Frontal cortex (tissue), 4 donors: ENCODE results near the gene ZNF853. TPM values are rescaled to one million over a fixed set of nuclear protein-coding genes. Genes with fewer than 3 reads are reported as not detected.
A peak's percentile ranks its signal among the peaks of the same experiment; 100 is the strongest.
"Not testable (repeated sequence)": the region's sequence is repeated elsewhere in the genome, so short reads cannot be mapped to it uniquely, and the experiment has no call there.

ENCODE experiments used
- DNase-seq, 2 donors: peaks; one replicate each; pipeline ENCODE4 v3.0.0; 2012; ENCODE audit warnings: low spot score in 2 of 2
- FAIRE-seq: peaks from 2 replicates; lab custom pipeline; 2012; peaks lifted over from hg19 to GRCh38; lab: Jason Lieb, UNC
- total RNA-seq: library from RNA; depleted of rRNA; stranded (reverse); fragments of >200 nt; gene quantifications from one replicate; pipeline ENCODE4 v1.2.3, GENCODE V29; 2014
- donor health status: control.
- donor health status: control.
- donor health status: control.

ZNF853 gene
- 23.6 TPM for total RNA-seq

DNA sequence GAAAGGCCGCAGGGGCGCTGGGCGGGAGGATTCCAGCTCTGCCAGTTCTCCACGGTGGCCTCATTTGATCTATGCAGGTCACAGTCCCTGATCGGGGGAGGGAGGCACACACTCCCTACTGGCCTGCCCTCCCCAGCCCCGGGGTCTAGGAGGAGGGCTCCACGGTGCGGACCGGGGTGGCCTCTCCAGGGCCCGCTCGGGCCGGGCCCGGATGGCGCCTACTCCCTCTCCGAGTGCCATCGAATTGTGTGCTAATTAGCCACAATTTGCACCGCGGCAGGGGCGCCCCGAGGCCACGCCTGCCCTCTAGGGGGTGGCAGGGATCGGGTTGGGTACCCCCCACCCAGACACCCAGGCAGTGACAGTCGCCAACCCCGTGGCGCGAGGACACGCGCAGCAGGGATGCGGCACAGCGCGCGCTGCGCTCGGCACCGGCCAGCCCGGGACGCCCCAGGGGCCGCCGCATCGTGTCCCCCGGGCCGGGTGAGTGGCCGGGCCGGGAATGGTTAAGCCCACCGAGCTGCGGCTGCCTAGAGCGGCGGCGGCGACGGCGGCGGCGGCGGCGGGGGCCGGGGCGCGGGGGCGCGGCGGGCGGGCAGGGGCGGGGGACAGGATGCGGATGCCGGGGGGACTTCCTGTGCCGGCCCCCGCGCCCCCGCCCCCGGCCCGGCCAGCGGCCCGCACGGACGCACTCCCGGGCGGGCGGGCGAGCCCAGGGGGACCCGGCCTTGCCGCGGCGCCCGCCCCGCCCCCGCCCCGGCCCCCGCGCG is at the start of gene ZNF853:
ZNF853 (plus strand) TSS at position 658 of the 770 bp plus-strand sequence. CDS start 565 bp downstream, outside the sequence.
- no peak for FAIRE-seq
- DNase-seq, result peak; percentile 74 to 77

DNA sequence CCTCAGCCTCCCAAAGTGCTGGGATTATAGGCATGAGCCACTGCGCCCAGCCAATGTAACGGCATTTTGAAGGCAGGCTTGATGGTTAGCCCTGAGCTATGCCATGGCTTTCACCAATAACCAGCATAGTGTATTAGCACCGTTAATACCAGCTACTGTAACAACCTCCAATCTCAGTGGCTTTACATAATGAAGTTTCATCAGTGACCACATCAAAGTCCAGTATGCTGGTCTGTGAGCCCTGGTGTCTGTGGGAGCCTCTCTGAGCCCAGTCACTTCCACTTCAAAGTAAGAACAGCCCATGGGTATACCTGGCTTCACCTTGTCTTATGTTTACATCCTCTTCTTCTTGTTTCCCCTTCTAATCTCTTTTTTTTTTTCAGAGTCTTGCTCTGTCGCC is 49.8 kb upstream of the ZNF853 start:
- no peak for DNase-seq
- no peak for FAIRE-seq

DNA sequence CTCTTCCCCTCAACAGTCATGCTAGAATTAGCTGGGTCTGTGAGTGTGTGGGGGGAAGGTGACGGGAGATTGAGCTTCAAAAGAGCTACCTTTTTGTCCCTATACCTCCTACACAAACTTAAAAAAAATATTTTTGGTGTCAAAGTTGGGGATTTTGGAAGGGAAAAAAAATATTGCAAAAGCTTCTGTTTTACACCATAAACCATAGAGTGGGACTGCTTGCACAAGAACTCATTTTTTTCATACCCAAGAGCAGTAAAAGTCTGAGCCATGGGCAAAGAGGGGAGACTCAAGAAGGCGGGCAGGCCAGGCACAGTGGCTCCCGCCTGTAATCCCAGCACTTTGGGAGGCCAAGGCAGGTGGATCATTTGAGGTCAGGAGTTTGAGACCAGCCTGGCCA is 47.5 kb upstream of the ZNF853 start:
- FAIRE-seq, result no peak
- no peak for DNase-seq

DNA sequence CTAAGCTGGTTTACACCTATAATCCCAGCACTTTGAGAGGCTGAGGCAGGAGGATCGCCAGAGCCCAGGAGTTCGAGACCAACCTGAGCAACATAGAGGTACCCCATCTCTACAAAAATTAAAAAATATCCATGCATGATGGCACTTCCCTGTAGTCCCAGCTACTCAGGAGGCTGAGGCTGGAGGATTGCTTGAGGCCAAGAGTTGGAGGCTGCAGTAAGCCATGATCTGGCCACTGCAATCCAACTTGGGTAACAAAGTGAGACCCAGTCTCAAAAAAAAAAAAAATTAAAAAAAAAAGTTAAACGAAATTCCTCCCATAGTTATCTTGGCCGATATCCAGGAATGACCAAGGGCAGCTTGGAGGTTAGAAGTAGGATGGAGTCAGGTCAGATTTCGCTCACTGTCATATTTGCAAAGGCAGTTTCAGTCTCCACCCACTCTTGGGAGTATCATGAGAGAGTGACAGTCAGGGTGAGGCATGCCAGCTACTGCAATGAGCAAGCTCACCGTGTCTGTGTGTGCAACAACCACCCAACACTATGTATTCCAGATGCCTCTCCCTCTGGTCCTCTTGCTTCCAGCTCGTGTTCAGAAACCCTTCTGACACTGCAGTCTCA is 44.1 kb upstream of the ZNF853 start:
- FAIRE-seq, result no peak

DNA sequence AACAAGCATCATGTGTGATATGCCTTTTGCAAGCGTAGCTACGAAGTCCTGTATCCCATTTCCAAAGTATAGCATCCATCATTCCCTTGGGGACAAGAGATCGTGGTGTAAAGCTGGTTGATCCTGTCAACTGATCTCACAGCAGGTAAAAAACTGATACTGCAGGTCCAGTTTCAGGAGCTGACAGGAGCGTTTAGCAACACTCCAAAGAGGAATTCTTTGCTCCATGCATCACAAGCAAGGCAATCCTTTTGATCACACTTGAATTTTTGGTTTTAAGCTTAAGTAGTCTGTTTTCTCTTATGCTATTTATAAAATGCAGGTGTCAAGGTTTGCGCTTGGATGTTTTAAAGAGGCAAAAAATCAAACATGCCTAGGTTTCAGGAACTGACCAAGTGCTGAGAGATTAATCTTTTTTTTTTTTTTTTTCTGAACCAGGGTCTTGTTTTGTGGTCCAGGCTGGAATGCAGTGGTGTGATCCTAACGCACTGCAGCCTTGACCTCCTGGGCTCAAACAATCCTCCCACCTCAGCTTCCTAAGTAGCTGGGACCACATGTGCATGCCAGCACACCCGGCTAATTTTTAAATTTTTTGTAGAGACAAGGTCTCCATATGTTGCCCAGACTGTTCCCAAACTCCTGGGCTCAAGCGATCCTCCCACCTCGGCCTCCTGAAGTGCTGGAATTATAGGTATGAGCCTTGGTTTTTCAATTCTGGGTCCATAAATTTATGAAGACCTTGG is 40.0 kb upstream of the ZNF853 start:
- no peak for DNase-seq
- no peak for FAIRE-seq

More for the DNA sequence above, 44.1 kb upstream of the ZNF853 start:
- DNase-seq, result no peak

DNA sequence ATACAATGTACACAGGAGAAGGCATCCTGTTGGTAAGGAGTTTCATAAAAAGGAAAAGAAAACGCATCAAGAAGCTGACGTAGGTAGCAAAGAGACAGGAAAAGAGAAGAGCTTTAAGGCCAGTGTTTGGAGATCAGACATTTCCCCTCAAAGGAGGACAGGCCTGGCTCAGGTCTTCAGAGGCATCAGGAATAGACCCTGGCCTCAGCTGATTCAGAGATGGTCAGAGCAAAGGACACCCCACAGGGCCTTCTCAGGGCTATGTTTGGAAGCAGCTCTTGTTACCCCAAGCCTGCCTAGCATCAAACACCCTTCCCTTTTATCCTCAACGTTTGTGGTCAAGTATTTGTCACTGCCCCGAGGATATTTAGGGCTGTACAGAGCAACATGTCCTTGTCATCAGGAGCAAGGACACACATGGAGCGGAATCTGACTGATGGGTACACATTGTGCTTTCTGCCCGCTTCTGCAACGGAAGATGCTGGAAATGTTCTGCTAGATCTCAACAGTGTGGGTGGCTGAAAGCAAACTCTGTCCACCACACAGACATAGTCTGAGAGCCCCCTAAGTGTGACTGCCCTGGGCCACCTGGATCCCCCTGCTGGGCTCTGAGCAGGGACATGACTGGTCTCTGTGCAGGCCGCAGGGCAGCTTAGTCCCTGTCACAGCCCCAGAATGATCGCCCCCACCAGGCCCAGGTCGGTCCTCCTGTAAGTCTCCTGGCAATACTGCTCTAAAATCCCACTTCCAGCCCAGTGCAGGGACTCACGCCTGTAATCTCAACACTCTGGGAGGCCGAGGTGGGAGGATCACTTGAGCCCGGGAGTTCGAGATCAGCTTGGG is 39.2 kb upstream of the ZNF853 start:
- FAIRE-seq, result no peak

DNA sequence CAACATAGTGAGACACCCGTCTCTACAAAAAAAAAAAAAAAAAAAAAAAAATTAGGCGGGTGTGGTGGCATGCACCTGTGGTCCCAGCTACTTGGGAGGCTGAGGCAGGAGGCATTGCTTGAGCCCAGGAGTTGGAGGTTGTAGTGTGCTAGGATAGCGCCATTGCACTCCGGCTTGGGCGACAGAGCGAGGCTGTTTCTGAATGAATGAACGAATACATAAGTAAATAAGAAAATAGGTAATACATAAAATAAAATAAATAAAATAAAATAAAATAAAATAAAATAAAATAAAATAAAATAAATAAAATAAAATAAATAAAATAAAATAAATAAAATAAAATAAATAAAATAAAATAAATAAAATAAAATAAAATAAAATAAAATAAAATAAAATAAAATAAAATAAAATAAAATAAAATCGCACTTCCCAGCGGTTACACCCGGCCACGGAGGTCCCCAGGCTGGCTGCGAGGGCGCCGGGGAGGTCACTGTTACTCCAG is 38.5 kb upstream of the ZNF853 start:
- DNase-seq, FAIRE-seq: not testable (repeated sequence)

More for the DNA sequence above, 39.2 kb upstream of the ZNF853 start:
- DNase-seq, result no peak

DNA sequence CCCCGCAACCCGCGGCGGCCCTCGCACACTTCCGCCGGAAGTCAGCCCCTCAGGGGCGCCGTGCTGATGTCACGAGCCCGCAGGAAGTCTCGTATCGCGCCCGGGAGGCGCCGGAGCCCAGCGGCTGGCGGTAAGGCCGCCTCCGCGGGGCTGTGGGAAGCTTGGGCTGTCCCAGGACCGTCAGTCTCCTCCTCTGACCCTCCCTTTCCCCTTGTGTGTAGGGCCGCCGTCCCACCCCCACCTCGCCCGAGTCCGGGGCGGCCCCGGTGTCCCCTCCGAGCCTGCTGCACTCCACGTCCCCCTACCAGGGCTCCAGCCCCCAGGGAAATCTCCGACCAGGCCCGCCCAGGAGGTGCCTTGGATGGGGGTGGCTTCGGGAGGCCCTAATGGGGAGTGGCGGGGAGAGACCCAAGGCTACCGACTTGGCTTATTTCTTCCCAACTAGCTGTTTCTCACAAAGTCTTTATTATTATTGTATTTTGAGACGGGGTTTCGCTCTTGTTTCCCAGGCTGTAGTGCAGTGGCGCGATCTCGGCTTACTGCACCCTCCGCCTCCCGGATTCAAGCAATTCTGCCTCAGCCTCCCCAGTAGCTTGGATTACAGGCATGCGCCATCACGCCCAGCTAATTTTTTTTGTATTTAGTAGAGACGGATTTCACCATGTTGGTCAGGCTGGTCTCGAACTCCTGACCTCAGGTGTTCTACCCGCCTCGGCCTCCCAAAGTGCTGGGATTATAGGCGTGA is 37.9 kb upstream of the ZNF853 start, which contains the start of gene ZDHHC4:
ZDHHC4 (plus strand) TSS at position 86 of the 745 bp plus-strand sequence. CDS start 3,108 bp downstream, outside the sequence.
- FAIRE-seq (no peak), DNase-seq (peak; percentile 88 to 97)

DNA sequence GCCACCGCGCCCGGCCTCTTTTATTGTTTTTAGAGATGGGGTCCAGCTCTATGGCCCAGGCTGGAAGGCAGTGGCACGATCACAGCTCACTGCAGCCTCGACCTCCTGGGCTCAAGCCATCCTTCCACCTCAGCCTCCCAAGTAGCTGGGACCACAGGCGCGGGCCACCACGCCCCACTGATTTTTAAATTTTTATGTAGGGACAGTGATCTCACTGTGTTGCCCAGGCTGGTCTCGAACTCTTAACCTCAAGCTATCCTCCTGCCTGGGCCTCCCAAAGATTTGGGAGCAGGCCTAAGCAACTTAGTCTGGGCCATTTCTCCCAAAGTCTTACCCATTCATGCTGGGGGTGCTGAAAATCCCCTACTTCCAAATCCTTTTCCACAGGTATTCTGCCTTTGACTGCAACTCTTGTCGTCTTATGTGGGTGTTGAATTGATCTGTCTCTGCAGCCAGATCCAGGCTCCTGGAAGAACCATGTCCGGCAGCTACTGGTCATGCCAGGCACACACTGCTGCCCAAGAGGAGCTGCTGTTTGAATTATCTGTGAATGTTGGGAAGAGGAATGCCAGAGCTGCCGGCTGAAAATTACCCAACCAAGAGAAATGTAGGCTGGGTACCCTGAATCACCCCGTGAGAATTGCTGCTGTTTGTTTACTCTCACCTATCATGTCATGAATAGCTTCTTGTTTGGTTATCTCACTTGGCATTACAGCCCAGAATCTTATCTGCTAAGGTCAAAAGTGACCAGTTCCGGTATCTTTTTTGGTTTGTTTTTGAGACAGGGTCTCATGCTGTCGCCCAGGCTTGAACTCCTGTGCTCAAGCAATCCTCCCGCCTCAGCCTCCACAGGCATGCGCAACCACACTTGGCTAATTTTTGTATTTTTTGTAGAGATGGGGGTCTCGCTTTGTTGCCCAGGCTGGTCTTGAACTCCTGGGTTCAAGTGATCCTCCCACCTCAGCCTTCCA is 37.0 kb upstream of the ZNF853 start:
- DNase-seq (no peak), FAIRE-seq (no peak)

DNA sequence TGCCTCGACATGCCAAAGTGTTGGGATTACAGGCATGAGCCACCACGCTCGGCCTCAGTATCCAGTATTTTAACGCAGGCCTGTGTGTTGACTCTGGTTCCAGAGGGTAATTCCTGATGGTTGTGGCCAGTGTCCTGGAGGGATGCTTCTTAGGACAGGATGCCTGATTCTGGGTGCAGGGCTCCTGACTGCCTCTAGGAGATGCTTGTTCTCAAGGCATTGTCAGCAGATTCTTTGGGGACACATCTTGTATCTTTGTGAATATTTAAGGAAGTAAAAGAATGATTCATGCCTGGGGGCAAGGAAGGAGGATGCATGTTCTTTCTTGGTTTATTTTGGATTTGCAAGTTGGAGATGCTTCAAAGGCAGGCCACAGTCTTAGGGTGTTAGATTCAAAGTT is 36.0 kb upstream of the ZNF853 start:
- FAIRE-seq, result no peak
- DNase-seq, result no peak

DNA sequence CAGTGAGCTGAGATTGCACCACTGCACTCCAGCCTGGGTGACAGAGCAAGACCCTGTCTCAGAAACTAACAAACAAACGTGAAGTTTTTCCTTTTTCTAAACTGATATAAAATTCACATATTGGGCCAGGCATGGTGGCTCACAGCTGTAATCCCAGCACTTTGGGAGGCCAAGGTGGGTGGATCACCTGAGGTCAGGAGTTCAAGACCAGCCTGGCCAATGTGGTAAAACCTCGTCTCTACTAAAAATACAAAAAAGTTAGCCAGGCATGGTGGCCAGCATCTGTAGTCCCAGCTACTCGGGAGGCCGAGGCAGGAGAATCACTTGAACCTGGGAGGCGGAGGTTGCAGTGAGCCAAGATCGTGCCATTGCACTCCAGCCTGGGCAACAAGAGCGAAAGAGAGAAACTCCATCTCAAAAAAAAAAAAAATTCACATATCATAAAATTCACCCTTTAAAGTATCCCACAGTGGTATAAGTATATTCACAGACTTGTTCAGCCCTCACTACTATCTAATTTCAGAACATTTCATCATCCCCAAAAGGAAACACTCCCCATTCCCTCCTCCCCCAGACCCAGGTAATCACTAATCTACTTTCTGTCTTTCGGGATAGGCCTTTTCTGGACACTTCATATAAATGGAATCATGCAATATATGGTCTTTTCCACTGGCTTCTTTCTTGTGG is 29.5 kb upstream of the ZNF853 start:
- FAIRE-seq, DNase-seq: not testable (repeated sequence)

DNA sequence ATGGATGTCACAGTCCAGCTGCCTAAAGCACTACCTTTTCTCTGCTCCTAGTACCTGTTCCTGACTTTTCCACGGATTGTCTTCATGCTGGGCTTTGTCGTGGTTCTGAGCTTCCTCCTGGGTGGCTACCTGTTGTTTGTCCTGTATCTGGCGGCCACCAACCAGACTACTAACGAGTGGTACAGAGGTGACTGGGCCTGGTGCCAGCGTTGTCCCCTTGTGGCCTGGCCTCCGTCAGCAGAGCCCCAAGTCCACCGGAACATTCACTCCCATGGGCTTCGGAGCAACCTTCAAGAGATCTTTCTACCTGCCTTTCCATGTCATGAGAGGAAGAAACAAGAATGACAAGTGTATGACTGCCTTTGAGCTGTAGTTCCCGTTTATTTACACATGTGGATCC is 26.8 kb upstream of the ZNF853 start:
- DNase-seq (no peak), FAIRE-seq (no peak)

DNA sequence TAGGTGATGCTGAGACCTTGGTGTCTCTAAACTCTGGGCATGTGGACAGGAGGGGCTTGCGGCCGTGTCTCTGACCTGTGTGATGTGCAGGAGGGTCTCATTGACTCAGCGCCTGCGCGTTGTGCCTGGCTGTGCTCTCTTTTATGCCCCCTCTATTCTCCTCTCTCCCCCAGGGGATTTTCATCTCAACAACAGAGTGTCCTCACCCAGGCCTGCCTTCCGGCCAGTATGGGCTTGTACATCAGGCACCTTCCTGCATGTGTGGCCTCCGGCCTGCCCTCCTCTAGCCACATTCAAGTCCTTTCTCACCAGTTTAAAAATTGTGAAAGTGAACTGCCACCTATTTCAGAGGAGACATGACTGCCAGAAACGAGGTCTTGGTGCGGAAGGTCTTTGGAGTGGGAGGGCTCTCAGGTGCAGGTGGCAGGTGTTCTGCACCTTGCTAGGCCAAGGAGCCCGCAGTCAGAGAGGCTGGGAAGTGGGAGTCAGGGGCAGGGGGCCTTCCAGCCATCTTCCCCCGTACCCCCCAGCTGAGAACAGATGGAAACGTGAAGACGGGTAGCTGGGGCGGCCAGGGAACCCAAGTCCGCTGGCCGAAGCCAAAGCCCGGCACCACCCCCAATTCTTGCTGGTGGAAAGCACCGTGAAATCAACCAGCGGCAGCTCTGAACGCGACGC is 26.1 kb upstream of the ZNF853 start:
- no peak for FAIRE-seq
- DNase-seq, result no peak

DNA sequence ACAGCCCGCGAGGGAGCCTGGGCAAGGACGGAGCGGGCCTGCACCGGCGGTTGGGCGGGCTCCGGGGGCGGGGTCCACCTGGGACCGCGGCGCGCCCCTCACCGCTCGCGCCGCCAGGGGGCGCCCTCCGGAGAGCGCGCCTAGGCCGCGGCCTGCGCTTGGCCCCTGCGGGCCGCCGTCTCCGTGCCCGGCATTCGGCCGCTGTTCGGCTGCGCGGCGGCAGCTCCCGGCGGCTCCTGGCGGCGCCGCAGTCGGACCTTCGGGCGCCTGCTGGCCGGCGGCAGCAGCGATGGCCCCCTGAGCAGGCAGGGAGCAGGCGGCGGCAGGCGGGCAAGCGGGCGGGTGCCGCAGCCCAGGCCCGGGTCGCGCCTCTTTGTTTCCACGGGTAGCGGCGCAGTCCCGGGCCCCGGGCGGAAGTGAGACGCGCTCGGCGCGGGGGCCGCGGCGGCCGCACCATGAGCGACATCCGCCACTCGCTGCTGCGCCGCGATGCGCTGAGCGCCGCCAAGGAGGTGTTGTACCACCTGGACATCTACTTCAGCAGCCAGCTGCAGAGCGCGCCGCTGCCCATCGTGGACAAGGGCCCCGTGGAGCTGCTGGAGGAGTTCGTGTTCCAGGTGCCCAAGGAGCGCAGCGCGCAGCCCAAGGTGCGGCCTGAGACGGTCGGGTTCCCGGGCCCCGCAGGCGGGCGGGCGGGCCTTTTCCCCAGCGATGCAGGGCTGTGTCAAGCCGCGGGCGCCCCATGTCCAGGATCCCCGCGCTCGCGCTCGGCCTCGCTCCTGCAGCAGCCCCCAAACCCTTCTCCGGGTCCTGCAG is 25.4 kb upstream of the ZNF853 start, which contains the start of gene INTS15:
INTS15 (plus strand) TSS at position 193 of the 816 bp plus-strand sequence; CDS start at position 456, 263 bp downstream.
- FAIRE-seq (no peak), DNase-seq (peak; percentile 89 to 91)

DNA sequence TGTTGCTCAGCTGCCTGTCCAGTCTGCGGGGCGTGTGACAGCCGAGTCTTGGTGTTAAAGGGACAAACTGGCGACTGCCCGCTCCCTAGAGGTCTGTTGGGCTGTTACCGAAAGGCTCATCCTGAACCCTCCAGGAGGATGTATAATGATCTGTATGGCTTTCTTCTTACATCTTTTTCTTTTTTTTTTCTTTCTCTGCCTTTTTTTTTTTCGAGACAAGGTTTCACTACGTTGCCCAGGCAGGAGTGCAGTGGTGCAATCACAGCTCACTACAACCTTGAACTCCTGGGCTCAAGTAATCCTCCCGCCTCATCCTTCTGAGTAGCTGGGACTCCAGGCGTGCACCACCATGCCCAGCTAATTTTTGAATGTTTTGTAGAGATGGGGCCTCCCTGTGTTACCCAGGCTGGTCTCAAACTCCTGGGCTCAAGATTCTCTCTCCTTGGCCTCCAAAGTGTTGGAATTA is 24.7 kb upstream of the ZNF853 start:
- DNase-seq (no peak), FAIRE-seq (no peak)
